Pancreas (tissue), 10 donors: Measurements from ENCODE around the gene GLYATL3. TPM values are rescaled to one million over a fixed set of nuclear protein-coding genes. Genes with fewer than 3 reads are reported as not detected.
A peak's percentile ranks its signal among the peaks of the same experiment; 100 is the strongest.
"Not testable (repeated sequence)": the region's sequence is repeated elsewhere in the genome, so short reads cannot be mapped to it uniquely, and the experiment has no call there.

ENCODE experiments used
- ATAC-seq, 4 donors: fragments of 200-7000 bp; cut with Tn5 transposase; one replicate each; pipeline versions ENCODE4 v1.8.0 to v1.9.1; 2020; ENCODE audit warnings: mild to moderate bottlenecking in 4 of 4, moderate library complexity in 4 of 4
- DNase-seq, 6 donors: peaks; one replicate each; pipeline ENCODE4 v3.0.0-alpha.2; 2020
- FAIRE-seq: peaks from 2 replicates; lab custom pipeline; 2012; peaks lifted over from hg19 to GRCh38; lab: Jason Lieb, UNC
- H3K27ac ChIP-seq, 4 donors: fragments of 200-600 bp; sonication (generic); 1 replicate in 3 of 4; 2 replicates in 1 of 4; pipeline versions ENCODE4 v1.5.0 to v1.8.0; 2020
- H3K27me3 ChIP-seq, 4 donors: fragments of 200-600 bp; one replicate each; pipeline ENCODE4 v1.8.0; 2021
- H3K36me3 ChIP-seq, 3 donors: fragments of 200-600 bp; sonication (generic) in 1 of 3; one replicate each; pipeline versions ENCODE4 v1.5.0 to v1.8.0; 2020 to 2021
- H3K4me1 ChIP-seq, 3 donors: fragments of 200-600 bp; one replicate each; pipeline ENCODE4 v1.8.0; 2021
- H3K4me3 ChIP-seq, 4 donors: fragments of 200-600 bp; sonication (generic) in 2 of 4; one replicate each; pipeline versions ENCODE4 v1.5.0 to v1.8.0; 2020 to 2021
- H3K9me3 ChIP-seq, 4 donors: fragments of 200-600 bp; one replicate each; pipeline ENCODE4 v1.8.0; 2021
- CTCF ChIP-seq, 4 donors: fragments of 200-600 bp; sonication (generic) in 3 of 4; IDR thresholded peaks; one replicate each; pipeline versions ENCODE4 v1.5.0 to v1.8.0; 2021; ENCODE audit warnings: antibody characterized with exemption in 4 of 4
- WGBS, 2 donors: extraction: QIAGEN DNeasy Blood & Tissue Kit; methylation state at CpG; one replicate each; pipeline ENCODE4 v1.1.7; 2013; 5-methylcytosine and 5-hydroxymethylcytosine counted together
- intact Hi-C, 3 donors: fragments of 100-400 bp; cut with DNase I; formaldehyde crosslinking; loops; one replicate each; pipeline versions ENCODE4 v1.11.1 to v1.14.2; 2022
- polyA plus RNA-seq, 2 donors: library from polyadenylated mRNA; stranded (reverse); fragments of 200-250 nt; gene quantifications; one replicate each; pipeline ENCODE4 v1.2.3, GENCODE V29; 2013
- total RNA-seq, 6 donors: library from RNA; stranded (reverse); fragmentation: NEBNext Ultra II Directional in 4 of 6; extraction: Animal tissue kit (Norgen Biotek cat#: 25700) in 4 of 6; gene quantifications; one replicate each; pipeline versions ENCODE4 v1.2.1 to v1.2.4, GENCODE V29; 2021 to 2023
- donor health status: healthy with polysubstance abuse.
- donor health status: DM: no; HTN: no; CAD: no; lungs with moderate emphysema.
- donor health status: DM: no; HTN: no; CAD: no.
- donor health status: control.
- donor health status: control.
- donor health status: Bipolar disorder and iron deficiency.
- donor health status: DM: yes; HTN: yes; CAD: no.
- donor health status: DM: no; HTN: no; CAD: no.
- donor health status: DM: no; HTN: no; CAD: no.
- donor health status: DM: yes; HTN: yes; CAD: no.

Gene GLYATL3
- total and polyA plus RNA-seq, 8 donors: 0.09 TPM; not detected in 7

DNA sequence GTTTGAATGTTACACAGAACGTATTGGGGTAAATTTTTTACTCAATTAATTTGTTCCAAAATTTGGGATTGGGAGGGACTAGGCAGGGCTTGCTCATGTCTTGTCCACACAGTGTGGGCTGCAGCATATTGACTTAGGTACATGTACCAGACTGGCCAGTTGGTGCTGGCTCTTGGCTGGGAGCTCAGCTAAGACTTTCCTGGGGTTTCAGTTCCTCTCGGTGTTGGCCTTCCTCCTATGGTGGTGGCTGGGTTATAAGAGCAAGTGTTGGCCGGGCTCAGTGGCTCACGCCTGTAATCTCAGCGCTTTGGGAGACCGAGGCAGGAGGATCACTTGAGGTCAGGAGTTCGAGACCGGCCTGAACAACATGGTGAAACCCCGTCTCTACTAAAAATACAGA is 31.7 kb upstream of the GLYATL3 start:
- no peak for FAIRE-seq
- DNase-seq: peak in 1 of 6 donors; percentile 10
- TF ChIP-seq CTCF (IDR thresholded peaks at IDR 0.05): no peak
- Histone ChIP-seq H3K4me1 (peaks cover 6 to 8% (median 7%) of the 10 kb centered on the region in 3 donors), H3K9me3 (no peaks in the 10 kb centered on the region), H3K4me3 (no peak overlapping the region), H3K27me3 (no peaks in the 10 kb centered on the region), H3K36me3 (peaks cover 0 to 6% (median 0%) of the 10 kb centered on the region in 3 donors), H3K27ac (no peak overlapping the region)
- ATAC-seq: no peak
- intact Hi-C loops: no loop called here
- 93 to 95% methylated on average over 9 of the region's 9 CpGs for WGBS, 2 donors

DNA sequence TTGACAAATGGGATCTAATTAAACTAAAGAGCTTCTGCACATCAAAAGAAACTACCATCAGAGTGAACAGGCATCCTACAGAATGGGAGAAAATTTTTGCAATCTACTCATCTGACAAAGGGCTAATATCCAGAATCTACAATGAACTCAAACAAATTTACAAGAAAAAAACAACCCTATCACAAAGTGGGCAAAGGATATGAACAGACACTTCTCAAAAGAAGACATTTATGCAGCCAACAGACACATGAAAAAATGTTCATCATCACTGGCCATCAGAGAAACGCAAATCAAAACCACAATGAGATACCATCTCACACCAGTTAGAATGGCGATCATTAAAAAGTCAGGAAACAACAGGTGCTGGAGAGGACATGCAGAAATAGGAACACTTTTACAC is 23.2 kb upstream of the GLYATL3 start:
- ATAC-seq, intact Hi-C loops, H3K4me1 ChIP-seq, FAIRE-seq, H3K9me3 ChIP-seq, H3K36me3 ChIP-seq, DNase-seq, H3K27me3 ChIP-seq, H3K27ac ChIP-seq, H3K4me3 ChIP-seq: not testable (repeated sequence)
- WGBS, 2 donors: 67 to 85% methylated on average over 2 of the region's 2 CpGs

DNA sequence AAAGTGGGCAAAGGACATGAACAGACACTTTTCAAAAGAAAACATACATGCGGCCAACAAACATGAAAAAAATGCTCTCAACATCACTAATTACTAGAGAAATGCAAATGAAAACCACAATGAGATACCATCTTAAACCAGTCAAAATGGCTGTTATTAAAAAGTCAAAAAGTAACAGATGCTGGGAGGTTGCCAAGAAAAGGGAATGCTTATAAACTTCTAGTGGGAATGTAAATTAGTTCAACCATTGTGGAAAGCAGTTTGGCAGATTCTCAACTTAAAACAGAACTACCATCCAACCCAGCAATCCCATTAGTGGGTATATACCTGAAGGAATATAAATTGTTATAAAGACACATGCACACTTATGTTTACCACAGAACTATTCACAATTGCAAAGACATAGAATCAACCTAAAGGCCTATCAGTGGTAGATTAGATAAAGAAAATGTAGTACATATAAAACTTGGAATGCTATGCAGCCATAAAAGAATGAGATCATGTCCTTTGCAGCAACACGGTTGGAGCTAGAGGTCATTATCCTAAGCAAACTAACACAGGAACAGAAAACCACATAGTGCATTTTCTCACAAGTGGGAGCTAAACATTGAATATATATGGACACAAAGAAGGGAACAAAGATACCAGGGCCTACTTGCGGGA is 20.3 kb upstream of the GLYATL3 start:
- 71 to 74% methylated on average over 3 of the region's 3 CpGs for WGBS, 2 donors
- TF ChIP-seq CTCF (IDR thresholded peaks at IDR 0.05): no peak
- no peaks in the 10 kb centered on the region for H3K36me3 ChIP-seq
- ATAC-seq (no peak), DNase-seq (no peak), FAIRE-seq (peak; percentile 32)
- H3K4me1 ChIP-seq: no peaks in the 10 kb centered on the region
- intact Hi-C loops: no loop called here
- H3K27me3 ChIP-seq: no peaks in the 10 kb centered on the region
- H3K9me3 ChIP-seq: no peaks in the 10 kb centered on the region
- H3K4me3 ChIP-seq: no peak overlapping the region
- no peak overlapping the region for H3K27ac ChIP-seq

DNA sequence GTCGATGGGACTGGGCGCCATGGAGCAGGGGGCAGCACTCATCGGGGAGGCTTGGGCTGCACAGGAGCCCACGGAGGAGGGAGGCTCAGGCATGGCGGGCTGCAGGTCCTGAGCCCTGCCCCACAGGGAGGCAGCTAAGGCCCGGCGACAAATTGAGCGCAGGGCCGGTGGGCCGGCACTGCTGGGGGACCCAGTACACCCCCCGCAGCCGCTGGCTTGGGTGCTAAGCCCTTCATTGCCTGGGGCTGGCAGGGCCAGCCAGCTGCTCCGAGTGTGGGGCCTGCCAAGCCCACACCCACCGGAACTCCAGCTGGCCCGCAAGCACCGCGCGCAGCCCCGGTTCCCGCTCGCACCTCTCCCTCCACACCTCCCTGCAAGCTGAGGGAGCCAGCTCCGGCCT is 17.9 kb upstream of the GLYATL3 start:
- H3K27me3 ChIP-seq, intact Hi-C loops, H3K9me3 ChIP-seq, FAIRE-seq, H3K27ac ChIP-seq, H3K36me3 ChIP-seq, H3K4me3 ChIP-seq, ATAC-seq, H3K4me1 ChIP-seq: not testable (repeated sequence)
- DNase-seq: peak in 2 of 6 donors; percentile 46 to 62
- WGBS, 2 donors: 97 to 99% methylated on average over 13 to 22 of the region's 22 CpGs

DNA sequence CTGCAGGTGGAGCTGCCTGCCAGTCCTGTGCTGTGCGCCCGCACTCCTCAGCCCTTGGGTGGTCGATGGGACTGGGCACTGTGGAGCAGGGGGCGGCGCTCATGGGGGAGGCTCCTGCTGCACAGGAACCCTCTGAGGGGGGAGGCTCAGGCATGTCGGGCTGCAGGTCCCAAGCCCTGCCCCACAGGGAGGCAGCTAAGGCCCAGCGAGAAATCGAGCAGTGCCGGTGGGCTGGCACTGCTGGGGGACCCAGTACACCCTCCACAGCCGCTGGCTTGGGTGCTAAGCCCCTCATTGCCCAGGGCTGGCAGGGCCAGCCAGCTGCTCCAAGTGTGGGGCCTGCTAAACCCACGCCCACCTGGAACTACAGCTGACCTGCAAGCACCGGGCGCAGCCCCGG is 16.3 kb upstream of the GLYATL3 start:
- FAIRE-seq, H3K4me3 ChIP-seq, ATAC-seq, H3K9me3 ChIP-seq, H3K36me3 ChIP-seq, H3K27me3 ChIP-seq, intact Hi-C loops, H3K27ac ChIP-seq, H3K4me1 ChIP-seq: not testable (repeated sequence)
- WGBS, 2 donors: 92 to 94% methylated on average over 12 to 14 of the region's 14 CpGs
- peak in 2 of 6 donors; percentile 47 to 66 for DNase-seq

DNA sequence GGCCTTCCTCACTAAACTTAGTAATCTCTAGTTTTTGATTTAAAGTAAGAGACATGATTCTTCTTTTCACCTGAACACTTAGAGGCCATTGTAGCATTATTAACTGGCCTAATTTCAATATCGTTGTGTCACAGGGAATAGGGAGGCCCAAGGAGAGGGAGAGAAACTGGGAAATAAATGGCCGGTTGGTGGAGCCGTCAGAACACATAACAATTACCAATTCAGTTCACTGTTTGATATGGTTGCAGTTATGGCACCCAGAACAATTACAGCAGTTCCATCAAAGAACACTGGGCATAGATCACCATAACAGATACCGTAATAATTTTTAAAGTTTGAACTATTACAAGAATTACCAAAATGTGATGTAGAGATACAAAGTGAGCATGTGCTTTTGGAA is 9.1 kb upstream of the GLYATL3 start:
- Histone ChIP-seq H3K27ac (no peak overlapping the region), H3K36me3 (peaks cover 0 to 10% (median 0%) of the 10 kb centered on the region in 3 donors), H3K4me3 (no peak overlapping the region), H3K9me3 (no peaks in the 10 kb centered on the region), H3K4me1 (no peaks in the 10 kb centered on the region), H3K27me3 (no peaks in the 10 kb centered on the region)
- intact Hi-C loops: no loop called here
- 61 to 85% methylated on average over 4 of the region's 4 CpGs for WGBS, 2 donors
- no peak for TF ChIP-seq CTCF (IDR thresholded peaks at IDR 0.05)
- FAIRE-seq (no peak), ATAC-seq (peak in 1 of 4 donors; percentile 35), DNase-seq (no peak)
